Activated naive CD8-positive, alpha-beta T cell (primary cell): ENCODE measurements around the gene ABLIM2.

ENCODE experiments used
- H3K27ac Mint-ChIP-seq: one replicate; pipeline ENCODE4 v1.8.0; 2021; ENCODE audit warnings: mixed read lengths
- H3K27me3 Mint-ChIP-seq: one replicate; pipeline ENCODE4 v1.8.0; 2021; ENCODE audit warnings: mixed read lengths
- H3K36me3 Mint-ChIP-seq: one replicate; pipeline ENCODE4 v1.8.0; 2021; ENCODE audit warnings: mixed read lengths
- H3K4me1 Mint-ChIP-seq: one replicate; pipeline ENCODE4 v1.8.0; 2021; ENCODE audit warnings: low read depth, mixed read lengths
- H3K4me3 Mint-ChIP-seq: one replicate; pipeline ENCODE4 v1.8.0; 2021; ENCODE audit warnings: mild to moderate bottlenecking, mixed read lengths
- H3K9me3 Mint-ChIP-seq: one replicate; pipeline ENCODE4 v1.8.0; 2021; ENCODE audit warnings: low read depth, mixed read lengths

Gene ABLIM2

DNA sequence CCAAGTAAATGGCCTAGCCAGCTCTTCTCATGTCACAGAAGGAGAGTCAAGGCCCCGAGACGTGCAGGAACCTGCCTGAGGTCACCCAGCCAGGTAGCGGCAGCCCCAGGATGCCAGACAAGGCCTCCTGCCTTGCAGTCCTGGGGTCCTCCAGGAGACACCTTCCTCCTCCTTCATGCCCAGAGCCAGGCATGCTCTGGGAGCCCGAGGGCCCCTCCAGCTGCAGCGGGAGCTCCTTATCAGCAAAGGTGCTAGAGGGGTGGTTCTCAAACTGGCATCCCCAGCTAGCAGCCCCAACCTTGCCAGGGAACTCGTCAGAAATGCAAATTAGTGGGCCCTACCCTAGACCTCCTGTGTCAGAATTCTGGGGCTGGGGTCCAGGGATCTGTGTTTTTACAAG lies 162.7 kb downstream of the ABLIM2 start:
- no peaks in the 10 kb centered on the region for H3K36me3 Mint-ChIP-seq
- H3K27ac Mint-ChIP-seq, result no peak overlapping the region
- no peaks in the 10 kb centered on the region for H3K4me1 Mint-ChIP-seq
- H3K4me3 Mint-ChIP-seq, result no peak overlapping the region
- H3K9me3 Mint-ChIP-seq, result no peaks in the 10 kb centered on the region
- H3K27me3 Mint-ChIP-seq, result no peaks in the 10 kb centered on the region

GRCh38 chr4:7995135-7995534 lies 163.5 kb downstream of the ABLIM2 start:
- Mint-ChIP-seq H3K9me3 (no peaks in the 10 kb centered on the region), H3K27ac (no peak overlapping the region), H3K4me1 (no peaks in the 10 kb centered on the region), H3K4me3 (no peak overlapping the region), H3K27me3 (no peaks in the 10 kb centered on the region), H3K36me3 (no peaks in the 10 kb centered on the region)

- no peaks in the 10 kb centered on the region for H3K27me3 Mint-ChIP-seq
- no peaks in the 10 kb centered on the region for H3K4me1 Mint-ChIP-seq
- H3K36me3 Mint-ChIP-seq, result no peaks in the 10 kb centered on the region
- H3K27ac Mint-ChIP-seq, result no peak overlapping the region
- no peak overlapping the region for H3K4me3 Mint-ChIP-seq
- H3K9me3 Mint-ChIP-seq, result no peaks in the 10 kb centered on the region
Measured at GRCh38 chr4:7993671-7994070, 164.9 kb downstream of the ABLIM2 start.

DNA sequence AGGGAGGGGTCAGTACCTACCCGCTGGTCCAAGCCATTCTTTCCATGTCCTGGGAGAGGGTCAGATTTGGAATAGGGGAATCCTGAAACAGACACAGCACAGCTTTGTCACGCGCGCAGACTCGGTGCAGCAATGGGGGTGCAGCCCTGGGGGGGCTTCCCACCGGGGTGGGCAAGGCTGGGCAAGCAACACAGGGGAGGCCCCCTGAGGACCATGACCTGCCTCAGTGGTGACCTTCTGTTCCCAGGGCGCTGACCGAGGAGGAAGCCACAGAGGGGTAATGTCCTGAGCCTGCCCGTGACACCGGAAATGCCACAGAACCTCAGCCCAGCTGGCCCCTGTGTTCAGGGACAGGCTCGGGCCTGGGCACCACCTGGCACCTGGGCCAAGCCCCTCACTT lies 165.8 kb downstream of the ABLIM2 start:
- Mint-ChIP-seq H3K4me3 (no peak overlapping the region), H3K4me1 (no peaks in the 10 kb centered on the region), H3K27me3 (no peaks in the 10 kb centered on the region), H3K36me3 (no peaks in the 10 kb centered on the region), H3K9me3 (no peaks in the 10 kb centered on the region), H3K27ac (no peak overlapping the region)

GRCh38 chr4:7990807-7991459 lies 167.7 kb downstream of the ABLIM2 start:
- H3K9me3 Mint-ChIP-seq, result no peaks in the 10 kb centered on the region
- H3K27me3 Mint-ChIP-seq, result no peaks in the 10 kb centered on the region
- H3K36me3 Mint-ChIP-seq, result no peaks in the 10 kb centered on the region
- H3K4me1 Mint-ChIP-seq, result peaks cover 5% of the 10 kb centered on the region
- H3K4me3 Mint-ChIP-seq, result no peak overlapping the region
- H3K27ac Mint-ChIP-seq, result no peak overlapping the region

DNA sequence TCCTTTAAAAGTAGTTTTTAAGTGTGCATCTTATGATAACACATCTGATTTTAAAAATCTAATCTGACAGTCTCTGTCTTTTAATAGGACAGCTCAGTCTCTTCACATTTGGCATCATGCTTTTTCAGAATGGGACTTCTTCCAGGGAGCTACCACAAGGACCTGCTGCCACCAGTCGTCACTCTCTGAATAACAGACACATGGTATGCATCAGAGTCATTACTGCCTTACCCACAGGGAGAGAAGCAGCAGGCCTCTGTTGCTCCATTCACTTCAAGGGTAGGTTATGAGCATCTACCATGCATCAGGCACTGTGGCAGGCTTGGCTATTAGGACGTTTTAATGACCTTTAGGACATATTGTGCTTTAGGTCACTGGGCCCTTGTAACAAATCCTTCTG lies 169.0 kb downstream of the ABLIM2 start:
- Mint-ChIP-seq H3K36me3 (no peaks in the 10 kb centered on the region), H3K27ac (no peak overlapping the region), H3K27me3 (no peaks in the 10 kb centered on the region), H3K9me3 (no peaks in the 10 kb centered on the region), H3K4me1 (peaks cover 7% of the 10 kb centered on the region), H3K4me3 (no peak overlapping the region)

DNA sequence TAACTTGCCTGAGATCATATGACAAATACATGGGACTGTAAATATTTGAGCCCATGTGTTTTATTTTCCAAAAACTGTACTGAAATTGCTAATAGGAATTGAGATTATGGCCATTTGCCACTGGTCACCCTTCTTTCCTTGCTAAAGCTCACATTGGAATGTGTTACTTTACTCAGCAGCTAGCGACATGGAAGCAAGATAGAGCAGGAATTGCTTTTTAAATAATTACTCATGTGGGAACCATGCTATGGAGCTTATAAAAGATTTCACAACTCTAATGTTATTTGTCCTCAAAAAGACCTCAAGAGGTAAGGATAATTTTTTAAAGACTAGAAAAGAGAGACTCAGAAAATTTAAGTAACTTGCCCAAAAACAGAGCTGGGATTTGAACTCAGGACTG lies 170.2 kb downstream of the ABLIM2 start:
- Mint-ChIP-seq H3K9me3 (no peaks in the 10 kb centered on the region), H3K36me3 (no peaks in the 10 kb centered on the region), H3K4me3 (no peak overlapping the region), H3K4me1 (peaks cover 7% of the 10 kb centered on the region), H3K27me3 (no peaks in the 10 kb centered on the region), H3K27ac (no peak overlapping the region)

GRCh38 chr4:7987148-7987989 lies 171.2 kb downstream of the ABLIM2 start:
- H3K27me3 Mint-ChIP-seq, result no peaks in the 10 kb centered on the region
- no peak overlapping the region for H3K4me3 Mint-ChIP-seq
- no peaks in the 10 kb centered on the region for H3K9me3 Mint-ChIP-seq

GRCh38 chr4:7985891-7986441 lies 172.6 kb downstream of the ABLIM2 start:
- H3K27ac Mint-ChIP-seq, result no peak overlapping the region
- H3K4me3 Mint-ChIP-seq, result peak overlapping the region; percentile 12
- no peaks in the 10 kb centered on the region for H3K27me3 Mint-ChIP-seq
- no peaks in the 10 kb centered on the region for H3K36me3 Mint-ChIP-seq
- H3K4me1 Mint-ChIP-seq, result peaks cover 7% of the 10 kb centered on the region
- H3K9me3 Mint-ChIP-seq, result no peaks in the 10 kb centered on the region

More at GRCh38 chr4:7987148-7987989, 171.2 kb downstream of the ABLIM2 start:
- Mint-ChIP-seq H3K4me1 (peaks cover 7% of the 10 kb centered on the region), H3K27ac (no peak overlapping the region), H3K36me3 (no peaks in the 10 kb centered on the region)

GRCh38 chr4:7985072-7985471 lies 173.5 kb downstream of the ABLIM2 start:
- Mint-ChIP-seq H3K27ac (no peak overlapping the region), H3K36me3 (no peaks in the 10 kb centered on the region), H3K9me3 (no peaks in the 10 kb centered on the region), H3K27me3 (no peaks in the 10 kb centered on the region), H3K4me1 (peaks cover 7% of the 10 kb centered on the region), H3K4me3 (no peak overlapping the region)

DNA sequence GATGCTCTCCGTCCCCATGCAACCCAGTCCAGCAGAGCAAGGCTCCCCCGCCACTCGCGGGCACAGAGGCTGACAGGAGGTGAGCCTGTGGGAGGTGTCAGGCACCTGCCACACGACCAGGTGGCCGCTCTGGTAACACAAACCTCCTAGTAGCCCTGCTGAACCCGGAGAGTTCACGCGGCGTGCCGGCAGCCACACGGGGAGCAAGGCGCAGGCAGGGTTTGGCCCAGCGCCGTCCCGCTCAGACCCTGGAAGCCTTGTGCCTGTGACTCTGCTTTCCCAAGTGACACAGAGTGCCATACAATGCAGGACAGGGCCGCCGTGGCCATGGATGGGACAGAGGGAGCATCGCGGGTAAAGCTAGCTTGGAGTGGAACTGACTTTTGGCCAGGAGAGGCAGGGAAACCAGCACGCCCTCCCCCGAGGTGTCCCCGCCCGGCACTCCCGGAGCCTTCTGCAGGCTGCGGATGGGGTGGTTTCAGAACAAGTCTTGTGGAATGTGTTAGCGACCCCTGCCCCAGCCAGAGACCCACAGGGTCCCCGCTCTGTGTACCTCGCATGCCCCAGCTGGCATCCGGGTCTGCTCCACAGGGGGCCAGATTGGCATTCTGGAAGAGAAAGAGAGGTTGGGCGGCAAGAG lies 174.2 kb downstream of the ABLIM2 start:
- Mint-ChIP-seq H3K27me3 (no peaks in the 10 kb centered on the region), H3K9me3 (no peaks in the 10 kb centered on the region), H3K4me1 (peaks cover 7% of the 10 kb centered on the region), H3K4me3 (no peak overlapping the region), H3K27ac (no peak overlapping the region), H3K36me3 (no peaks in the 10 kb centered on the region)

- Mint-ChIP-seq H3K4me3 (no peak overlapping the region), H3K36me3 (no peaks in the 10 kb centered on the region), H3K4me1 (peaks cover 7% of the 10 kb centered on the region), H3K9me3 (no peaks in the 10 kb centered on the region), H3K27ac (no peak overlapping the region), H3K27me3 (no peaks in the 10 kb centered on the region)
Measured at GRCh38 chr4:7983296-7983695, 175.3 kb downstream of the ABLIM2 start.

DNA sequence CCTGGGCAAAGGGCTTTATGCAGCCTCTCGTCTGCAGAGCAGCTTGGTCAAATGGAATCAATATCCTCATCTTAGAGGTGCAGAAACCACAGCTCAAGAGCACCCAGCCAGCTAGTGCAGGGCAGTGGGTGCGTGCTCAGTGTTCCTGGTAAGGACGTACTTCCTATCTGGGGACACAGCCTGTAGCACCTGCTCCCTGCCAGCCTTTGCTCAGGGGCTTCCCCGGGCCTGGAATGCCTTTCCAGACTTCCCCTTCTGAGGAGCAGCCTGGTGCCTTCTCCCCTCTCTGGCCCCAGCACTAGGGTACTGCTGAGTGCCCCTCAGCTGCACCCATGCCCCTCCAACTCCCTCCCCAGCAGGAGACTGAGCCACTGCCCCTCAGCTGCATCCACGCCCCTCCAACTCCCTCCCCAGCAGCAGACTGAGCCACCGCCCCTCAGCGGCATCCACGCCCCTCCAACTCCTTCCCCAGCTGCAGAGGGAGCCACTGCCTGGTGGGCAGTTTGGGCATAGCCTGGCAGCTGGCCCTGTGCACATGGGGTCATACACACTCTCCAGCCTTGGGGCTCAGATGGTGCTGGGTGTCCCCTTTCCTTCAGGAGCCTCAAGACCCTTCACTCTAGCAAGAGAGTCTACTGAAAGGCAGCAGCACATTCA lies 176.7 kb downstream of the ABLIM2 start:
- H3K4me3 Mint-ChIP-seq, result no peak overlapping the region
- no peaks in the 10 kb centered on the region for H3K27me3 Mint-ChIP-seq
- H3K27ac Mint-ChIP-seq, result no peak overlapping the region
- H3K9me3 Mint-ChIP-seq, result no peaks in the 10 kb centered on the region
- peaks cover 7% of the 10 kb centered on the region for H3K4me1 Mint-ChIP-seq
- no peaks in the 10 kb centered on the region for H3K36me3 Mint-ChIP-seq

DNA sequence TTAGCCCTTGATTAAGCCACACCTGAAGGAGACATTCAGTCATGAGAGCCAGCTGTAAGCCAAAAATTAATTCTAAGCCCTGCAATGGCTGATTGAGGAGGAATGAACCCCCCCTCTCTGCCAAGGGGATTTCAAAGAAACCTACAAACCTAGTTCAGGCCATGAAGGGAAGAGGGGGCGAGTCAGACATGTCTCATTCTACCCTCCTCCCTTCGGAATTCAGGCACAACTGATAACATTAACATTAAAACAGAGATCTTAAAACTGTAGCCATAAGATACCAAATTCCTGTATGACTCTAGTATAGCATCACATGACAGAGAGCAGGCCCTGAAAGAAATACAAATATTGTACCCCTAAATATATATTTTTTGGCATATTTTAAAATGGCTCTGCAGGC lies 178.6 kb downstream of the ABLIM2 start:
- no peak overlapping the region for H3K27ac Mint-ChIP-seq
- no peak overlapping the region for H3K4me3 Mint-ChIP-seq
- no peaks in the 10 kb centered on the region for H3K27me3 Mint-ChIP-seq
- no peaks in the 10 kb centered on the region for H3K36me3 Mint-ChIP-seq
- H3K4me1 Mint-ChIP-seq, result no peaks in the 10 kb centered on the region
- no peaks in the 10 kb centered on the region for H3K9me3 Mint-ChIP-seq

GRCh38 chr4:7979652-7979968 lies 179.0 kb downstream of the ABLIM2 start:
- no peaks in the 10 kb centered on the region for H3K27me3 Mint-ChIP-seq

More at GRCh38 chr4:7979652-7979968, 179.0 kb downstream of the ABLIM2 start:
- H3K36me3 Mint-ChIP-seq, result no peaks in the 10 kb centered on the region
- no peaks in the 10 kb centered on the region for H3K4me1 Mint-ChIP-seq
- no peak overlapping the region for H3K4me3 Mint-ChIP-seq
- H3K9me3 Mint-ChIP-seq, result no peaks in the 10 kb centered on the region
- no peak overlapping the region for H3K27ac Mint-ChIP-seq
